ENCODE data around the gene JAKMIP1.

JAKMIP1 gene

DNA sequence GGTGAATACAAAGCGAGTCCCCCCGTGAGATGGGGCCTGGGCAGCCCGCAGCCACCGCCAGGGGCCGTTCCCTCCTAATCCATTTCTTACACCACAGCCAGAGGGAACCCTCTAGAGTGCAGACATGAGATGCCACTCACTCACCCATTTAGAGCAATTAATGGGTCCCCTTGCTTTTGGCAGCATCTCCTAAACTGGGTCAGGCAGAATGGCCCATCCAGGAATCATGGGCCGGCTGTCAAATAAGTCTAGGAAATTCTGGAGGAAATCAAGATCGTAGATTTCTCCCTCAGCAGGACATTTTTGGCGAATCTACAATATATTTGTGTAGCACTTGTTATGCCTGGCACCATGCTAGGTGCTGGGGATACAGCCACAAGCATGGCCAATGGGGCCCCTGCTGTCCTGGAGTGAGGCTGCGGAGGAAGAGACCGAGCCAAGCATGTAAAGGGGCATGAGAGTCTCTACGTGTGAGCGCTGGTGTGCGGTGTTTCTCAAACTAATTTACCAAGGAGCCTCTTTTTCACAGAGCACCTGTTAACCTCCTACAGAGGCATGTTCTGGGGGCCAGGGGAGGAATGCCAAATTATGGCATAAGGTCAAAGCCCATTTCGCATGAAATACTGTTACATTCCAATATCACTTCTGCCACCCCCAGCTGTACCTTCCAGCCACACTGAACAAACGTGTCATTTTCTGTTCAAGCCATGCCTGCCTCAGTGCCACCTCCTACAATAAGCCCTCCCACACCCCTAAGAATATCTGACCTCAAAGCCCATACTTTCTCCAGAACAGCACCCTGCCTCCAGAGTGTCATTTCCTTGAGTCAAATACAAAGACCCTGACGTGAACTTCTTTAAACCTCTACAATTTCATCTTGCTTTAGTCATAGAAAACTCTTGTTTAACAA, 28.1 kb upstream of the JAKMIP1 start:
- H3K4me2 ChIP-seq (ENCODE audit: low read length): no peak overlapping the region
- H3K27me3 ChIP-seq (ENCODE audit: control insufficient read depth, low read length): 0 out of 2 replicates have a peak, but pooled peaks cover 6% of the 10 kb centered on the region
- no peak overlapping the region for H3K4me3 ChIP-seq (ENCODE audit: low read length)
- H3K79me2 ChIP-seq (ENCODE audit: control insufficient read depth, low read length): no peaks in the 10 kb centered on the region
- H3F3A ChIP-seq (ENCODE audit: control insufficient read depth, insufficient read depth): no peaks in the 10 kb centered on the region
- no peaks in the 10 kb centered on the region for H3K4me1 ChIP-seq (ENCODE audit: control insufficient read depth, low read length)
- H3K36me3 ChIP-seq (ENCODE audit: control insufficient read depth, low read length): no peaks in the 10 kb centered on the region
- no peaks in the 10 kb centered on the region for H3K9me2 ChIP-seq (replicated peaks; ENCODE audit: control insufficient read depth, low read length)
- no peaks in the 10 kb centered on the region for H4K20me1 ChIP-seq (ENCODE audit: control insufficient read depth, insufficient read depth, low read depth, low read length)
- no peaks in the 10 kb centered on the region for H3K9me3 ChIP-seq (ENCODE audit: control insufficient read depth, insufficient read depth, low read length)
- no peak for TF ChIP-seq CTCF (IDR thresholded peaks at IDR 0.05; ENCODE audit: low read depth, low read length, poor library complexity, severe bottlenecking)
- TF ChIP-seq EZH2phosphoT487 (IDR thresholded peaks at IDR 0.05; ENCODE audit: borderline replicate concordance, low read length): no peak
- no peak overlapping the region for H3K27ac ChIP-seq (ENCODE audit: low read depth, low read length)

- 0 out of 2 replicates have a peak, but pooled peaks cover under 1% of the 10 kb centered on the region for H3K9me3 ChIP-seq (ENCODE audit: control insufficient read depth, insufficient read depth, low read length)
- no peak overlapping the region for H3K4me3 ChIP-seq (ENCODE audit: low read length)
- no peaks in the 10 kb centered on the region for H3K36me3 ChIP-seq (ENCODE audit: control insufficient read depth, low read length)
- no peak overlapping the region for H3K4me2 ChIP-seq (ENCODE audit: low read length)
- no peaks in the 10 kb centered on the region for H3F3A ChIP-seq (ENCODE audit: control insufficient read depth, insufficient read depth)
- TF ChIP-seq CTCF (IDR thresholded peaks at IDR 0.05; ENCODE audit: low read depth, low read length, poor library complexity, severe bottlenecking) (no peak), EZH2phosphoT487 (IDR thresholded peaks at IDR 0.05; ENCODE audit: borderline replicate concordance, low read length) (no peak)
- H3K27ac ChIP-seq (ENCODE audit: low read depth, low read length): no peak overlapping the region
- H3K27me3 ChIP-seq (ENCODE audit: control insufficient read depth, low read length): 0 out of 2 replicates have a peak, but pooled peaks cover 6% of the 10 kb centered on the region
- H3K4me1 ChIP-seq (ENCODE audit: control insufficient read depth, low read length): no peaks in the 10 kb centered on the region
- H4K20me1 ChIP-seq (ENCODE audit: control insufficient read depth, insufficient read depth, low read depth, low read length): no peaks in the 10 kb centered on the region
- no peaks in the 10 kb centered on the region for H3K9me2 ChIP-seq (replicated peaks; ENCODE audit: control insufficient read depth, low read length)
- H3K79me2 ChIP-seq (ENCODE audit: control insufficient read depth, low read length): no peaks in the 10 kb centered on the region
These were observed 27.2 kb upstream of the JAKMIP1 start for GRCh38 chr4:6227412-6228157.

DNA sequence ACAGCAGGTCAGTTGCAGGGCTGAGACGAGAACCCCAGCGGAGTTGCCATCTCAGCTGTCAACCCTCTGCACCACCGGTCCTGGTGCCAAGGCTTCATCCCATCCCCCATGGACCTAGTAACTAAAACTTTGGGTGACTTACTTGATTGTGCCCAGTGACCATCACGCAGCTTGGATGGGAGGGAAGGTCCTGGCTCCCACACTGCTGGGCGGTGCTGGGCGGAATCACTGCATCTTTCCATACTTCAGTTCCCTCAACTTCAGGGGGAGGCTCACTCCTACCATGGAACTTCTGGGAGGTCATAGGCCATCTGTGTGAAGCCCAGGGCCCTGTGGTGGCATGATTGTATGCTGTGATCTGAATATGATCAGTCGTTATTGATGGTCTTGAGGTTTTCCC, 26.2 kb upstream of the JAKMIP1 start:
- no peak for TF ChIP-seq CTCF (IDR thresholded peaks at IDR 0.05; ENCODE audit: low read depth, low read length, poor library complexity, severe bottlenecking)
- no peak for TF ChIP-seq EZH2phosphoT487 (IDR thresholded peaks at IDR 0.05; ENCODE audit: borderline replicate concordance, low read length)
- Histone ChIP-seq H3K9me2 (replicated peaks; ENCODE audit: control insufficient read depth, low read length) (no peaks in the 10 kb centered on the region), H3K27me3 (ENCODE audit: control insufficient read depth, low read length) (0 out of 2 replicates have a peak, but pooled peaks cover 6% of the 10 kb centered on the region), H3K4me2 (ENCODE audit: low read length) (no peak overlapping the region), H3K9me3 (ENCODE audit: control insufficient read depth, insufficient read depth, low read length) (0 out of 2 replicates have a peak, but pooled peaks cover 3% of the 10 kb centered on the region), H3K79me2 (ENCODE audit: control insufficient read depth, low read length) (no peaks in the 10 kb centered on the region), H3K27ac (ENCODE audit: low read depth, low read length) (no peak overlapping the region), H3F3A (ENCODE audit: control insufficient read depth, insufficient read depth) (no peaks in the 10 kb centered on the region), H3K4me3 (ENCODE audit: low read length) (no peak overlapping the region), H3K4me1 (ENCODE audit: control insufficient read depth, low read length) (no peaks in the 10 kb centered on the region), H4K20me1 (ENCODE audit: control insufficient read depth, insufficient read depth, low read depth, low read length) (no peaks in the 10 kb centered on the region), H3K36me3 (ENCODE audit: control insufficient read depth, low read length) (no peaks in the 10 kb centered on the region)
